HT-29 (cell line): ENCODE results near the gene SREBF1. TPM values are rescaled to one million over a fixed set of nuclear protein-coding genes. Genes with fewer than 3 reads are reported as not detected.
A peak's percentile ranks its signal among the peaks of the same experiment; 100 is the strongest.

Experiments used
- DNase-seq: peaks from one replicate; pipeline ENCODE4 v3.0.0-alpha.2; 2015; ENCODE audit warnings: low spot score
- total RNA-seq: library from RNA; depleted of rRNA; stranded (reverse); fragments of >200 nt; shearing (Covaris generic); gene quantifications from 2 replicates; pipeline ENCODE4 v1.2.3, GENCODE V29; 2014; rRNA removed

SREBF1 gene
- 296 and 304 TPM in 2 replicates for total RNA-seq

- peak; percentile 60 for DNase-seq
Measured at GRCh38 chr17:17836818-17837379, at the start of gene SREBF1. Gene SREBF1, minus strand, starts transcription at chr17:17836986. Its CDS starts 169 bp downstream, at chr17:17836817.

GRCh38 chr17:17886226-17886625, 49.4 kb upstream of the SREBF1 start:
- no peak for DNase-seq

- no peak for DNase-seq
Measured at GRCh38 chr17:17884391-17885357, 47.9 kb upstream of the SREBF1 start.

GRCh38 chr17:17883801-17884200, 47.0 kb upstream of the SREBF1 start:
- no peak for DNase-seq

GRCh38 chr17:17882082-17882581, 45.3 kb upstream of the SREBF1 start:
- no peak for DNase-seq

- no peak for DNase-seq
Measured at GRCh38 chr17:17880577-17881196, 43.9 kb upstream of the SREBF1 start.

GRCh38 chr17:17877529-17878358, 41.0 kb upstream of the SREBF1 start:
- no peak for DNase-seq

GRCh38 chr17:17876959-17877528, 40.3 kb upstream of the SREBF1 start:
- no peak for DNase-seq

- no peak for DNase-seq
Measured at GRCh38 chr17:17874478-17874877, 37.7 kb upstream of the SREBF1 start.

- no peak for DNase-seq
Measured at GRCh38 chr17:17873450-17873991, 36.7 kb upstream of the SREBF1 start.

GRCh38 chr17:17872547-17873345, 36.0 kb upstream of the SREBF1 start:
- DNase-seq, result no peak

- no peak for DNase-seq
Measured at GRCh38 chr17:17871913-17872312, 35.1 kb upstream of the SREBF1 start.

GRCh38 chr17:17870247-17870646, 33.5 kb upstream of the SREBF1 start:
- no peak for DNase-seq

- DNase-seq, result no peak
Measured at GRCh38 chr17:17868641-17869522, 32.1 kb upstream of the SREBF1 start.

- DNase-seq, result no peak
Measured at GRCh38 chr17:17866897-17867296, 30.1 kb upstream of the SREBF1 start.

- DNase-seq, result no peak
Measured at GRCh38 chr17:17866425-17866824, 29.6 kb upstream of the SREBF1 start.

GRCh38 chr17:17865035-17865434, 28.2 kb upstream of the SREBF1 start:
- no peak for DNase-seq

- DNase-seq, result no peak
Measured at GRCh38 chr17:17860766-17861107, 24.0 kb upstream of the SREBF1 start.
